Suppressor macrophage treated with lipopolysaccharide for 4 hours (primary cell): Measurements from ENCODE around the gene P4HA2.

Experiments used
- DNase-seq: peaks from one replicate; pipeline ENCODE4 v3.0.0-alpha.2; 2020

Gene P4HA2

GRCh38 chr5:132264546-132265335, 37.1 kb upstream of the P4HA2 start:
- DNase-seq = no peak

GRCh38 chr5:132263548-132264261, 36.1 kb upstream of the P4HA2 start:
- peak; percentile 76 for DNase-seq

DNA sequence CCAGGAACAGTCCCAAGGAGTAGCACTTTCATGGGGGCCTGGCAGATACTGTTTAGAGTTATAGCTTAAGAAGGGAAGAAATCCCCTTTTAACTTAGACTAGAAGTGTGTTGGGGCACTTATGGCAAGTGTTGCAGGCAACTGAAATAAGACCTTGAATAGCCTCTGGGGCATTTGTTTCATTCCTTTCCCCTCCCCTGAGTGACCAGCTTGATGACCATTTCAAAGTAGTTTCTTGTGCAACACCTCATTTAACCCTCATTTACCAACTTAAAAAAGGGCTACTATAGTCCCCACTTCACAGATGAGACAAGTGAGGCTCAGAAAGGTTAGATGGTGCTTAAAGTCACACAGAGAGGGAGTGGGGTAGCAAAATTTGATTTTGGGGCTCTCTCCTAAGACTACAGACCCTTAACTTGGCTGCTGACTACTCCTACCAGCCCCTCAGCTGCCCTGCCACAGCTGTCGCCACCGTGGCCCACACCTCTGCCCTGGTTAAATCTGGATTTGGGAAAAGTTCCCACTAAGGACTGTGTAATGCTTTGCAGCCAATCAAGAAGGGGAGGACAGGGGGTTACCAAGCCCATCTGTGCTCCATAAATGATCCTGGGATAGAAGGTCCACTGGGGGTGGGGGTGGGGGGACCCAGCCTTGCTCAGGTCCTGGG, 35.4 kb upstream of the P4HA2 start:
- DNase-seq = peak; percentile 22

- DNase-seq = no peak
Observed at GRCh38 chr5:132261881-132262845, 34.5 kb upstream of the P4HA2 start.

- peak; percentile 83 for DNase-seq
Observed at GRCh38 chr5:132260714-132261551, 33.3 kb upstream of the P4HA2 start.

GRCh38 chr5:132260051-132260450, 32.4 kb upstream of the P4HA2 start:
- peak; percentile 62 for DNase-seq

GRCh38 chr5:132259069-132259851, 31.6 kb upstream of the P4HA2 start:
- DNase-seq = no peak

- peak; percentile 72 for DNase-seq
Observed at GRCh38 chr5:132258102-132259068, 30.7 kb upstream of the P4HA2 start.

DNA sequence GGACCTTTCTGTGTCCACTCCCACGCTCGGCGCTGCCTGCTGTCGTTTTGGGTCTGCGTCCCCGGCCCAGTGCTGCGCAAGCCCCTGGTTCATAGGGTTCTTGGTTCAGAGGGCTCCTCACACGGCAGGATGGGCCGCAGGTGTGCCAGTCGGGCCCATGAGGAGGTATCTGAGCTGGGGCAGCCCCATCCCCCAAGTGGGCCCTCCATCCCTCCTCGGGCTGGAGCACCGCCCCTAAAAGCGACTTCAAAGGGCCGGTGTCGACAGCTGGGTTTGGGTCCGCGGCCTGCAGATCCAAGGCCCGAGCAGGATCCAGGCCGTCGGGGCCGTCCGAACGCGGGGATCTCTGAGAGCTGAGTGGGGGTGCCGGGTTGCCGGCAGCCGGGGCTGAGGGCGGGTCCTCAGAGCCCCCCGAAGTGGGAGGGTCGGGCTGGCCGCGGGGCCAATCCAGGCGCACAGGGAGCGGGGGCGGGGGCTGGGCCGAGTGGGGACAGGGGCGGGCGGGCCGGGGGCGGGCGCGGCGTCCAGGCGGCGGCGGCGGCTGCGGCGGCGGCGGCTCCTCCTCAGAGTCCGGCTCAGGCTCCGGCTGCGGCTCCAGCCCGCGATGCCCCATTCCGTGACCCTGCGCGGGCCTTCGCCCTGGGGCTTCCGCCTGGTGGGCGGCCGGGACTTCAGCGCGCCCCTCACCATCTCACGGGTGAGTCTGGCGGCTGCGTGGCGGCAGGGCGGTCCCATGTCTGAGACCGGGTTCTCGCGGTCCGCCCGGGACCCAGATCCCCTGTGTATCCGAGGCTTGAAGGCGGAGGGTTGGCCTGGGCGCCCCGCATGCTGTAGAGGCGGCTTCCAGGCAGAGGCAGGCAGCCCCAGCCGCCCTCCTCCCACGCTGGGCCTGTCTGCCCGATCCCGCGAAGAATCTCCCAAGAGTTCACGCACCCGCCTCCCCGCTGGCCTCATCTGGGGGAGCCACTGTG, 29.8 kb upstream of the P4HA2 start, which contains the start of gene PDLIM4:
TSS of gene PDLIM4 (plus strand) at position 566 of the 971 bp plus-strand sequence. CDS start at position 605, 39 bp downstream.
- no peak for DNase-seq

- DNase-seq = no peak
Observed at GRCh38 chr5:132256783-132257130, 29.1 kb upstream of the P4HA2 start.

GRCh38 chr5:132256086-132256782, 28.6 kb upstream of the P4HA2 start:
- DNase-seq = no peak

GRCh38 chr5:132254321-132254977, 26.8 kb upstream of the P4HA2 start:
- DNase-seq = no peak

DNA sequence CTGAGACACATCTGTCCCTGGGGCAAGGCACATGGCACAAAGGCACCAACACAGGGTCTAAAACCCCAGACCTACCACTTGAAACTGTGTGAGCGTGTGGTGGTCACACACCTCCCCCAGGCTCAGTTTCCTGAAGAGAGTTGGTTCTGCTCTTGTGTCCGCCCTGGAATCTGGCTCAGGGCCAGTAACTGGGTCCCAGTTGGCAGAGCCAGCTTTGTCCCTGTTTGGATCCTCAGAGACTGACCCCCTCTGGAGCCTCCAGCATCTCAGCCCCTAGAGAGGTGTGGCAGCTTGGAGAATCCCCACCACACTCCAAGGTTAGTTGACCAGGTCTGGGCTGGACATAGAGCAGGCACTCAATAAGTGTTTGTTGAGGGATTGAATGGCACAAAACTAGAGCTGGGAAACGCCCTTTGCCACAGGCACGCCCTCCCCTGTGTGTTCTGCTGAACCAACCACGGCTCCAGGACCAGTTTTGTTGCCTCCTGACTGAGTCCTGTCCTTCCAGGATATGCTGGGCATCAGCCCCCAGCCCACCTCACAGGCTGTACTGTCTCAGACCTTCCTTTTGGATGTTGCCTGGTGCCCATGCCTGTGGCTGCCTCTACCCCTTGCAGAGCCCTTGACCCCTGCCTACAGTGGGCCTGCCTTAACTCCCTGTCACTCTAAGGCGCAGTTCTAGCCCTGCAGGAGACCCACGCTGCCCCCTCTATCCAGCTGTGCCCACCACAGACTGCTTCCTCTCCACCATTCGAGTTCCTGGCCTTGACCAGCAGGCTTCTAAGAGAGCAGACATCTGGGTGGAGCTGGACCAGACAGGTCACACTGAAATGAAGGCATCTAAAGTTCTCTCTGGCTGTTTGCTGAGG, 26.0 kb upstream of the P4HA2 start:
- no peak for DNase-seq

GRCh38 chr5:132253008-132253441, 25.4 kb upstream of the P4HA2 start:
- DNase-seq = no peak

DNA sequence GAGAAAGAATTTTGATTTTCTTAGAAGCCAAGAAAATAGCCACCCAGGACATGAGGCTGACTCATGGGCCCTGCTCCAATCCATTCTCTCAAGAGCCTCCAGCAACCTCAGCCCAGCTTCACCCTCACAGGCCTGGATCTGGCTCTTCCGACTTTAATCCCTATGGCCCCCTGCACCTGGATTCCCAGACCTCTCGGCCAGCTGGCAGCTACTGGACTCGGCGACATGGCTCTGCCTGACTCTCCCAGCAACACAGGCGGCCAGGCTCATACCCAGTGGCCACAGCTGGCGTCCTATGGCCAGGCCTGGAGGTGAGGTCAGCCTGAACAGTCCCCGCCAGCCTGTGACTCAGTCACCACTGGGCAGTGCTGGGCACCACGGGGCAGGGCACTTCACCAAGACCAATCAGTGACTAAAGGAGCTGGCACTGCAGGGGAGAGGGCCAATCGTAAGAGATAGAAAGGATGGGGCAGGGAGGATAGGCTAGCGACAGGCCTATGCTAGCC, 23.6 kb upstream of the P4HA2 start:
- DNase-seq = no peak

DNA sequence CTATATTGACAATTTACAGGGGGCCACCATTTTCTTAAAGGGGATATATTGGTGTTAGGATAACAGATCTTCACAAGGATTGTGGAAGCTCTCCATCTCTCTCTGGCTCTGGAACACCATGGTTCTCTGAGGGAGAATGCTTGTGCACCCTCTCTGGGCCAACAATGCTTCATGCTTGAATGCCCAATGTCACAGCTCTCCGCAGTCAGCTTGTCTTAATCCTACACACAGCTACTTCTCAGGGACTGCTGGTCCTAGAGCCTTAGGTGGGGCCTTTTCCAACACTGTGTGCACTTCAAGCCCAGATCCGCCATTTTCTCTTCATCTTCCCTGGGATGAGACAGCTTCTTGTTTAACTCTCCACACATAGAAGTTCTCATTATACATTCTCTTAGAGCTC, 22.9 kb upstream of the P4HA2 start:
- no peak for DNase-seq
